Activated T-cell treated with anti-CD3 and anti-CD28 coated beads, Interleukin-2, amount 50 U/mL, for 4 hours (primary cell): Measurements from ENCODE around the gene HOXA11. TPM values are rescaled to one million over a fixed set of nuclear protein-coding genes. Genes with fewer than 3 reads are reported as not detected.

Experiments
- ATAC-seq, 2 donors: fragments of 200-7000 bp; cut with Tn5 transposase; one replicate each; pipeline ENCODE4 v1.10.0; 2021
- DNase-seq: peaks from one replicate; pipeline ENCODE4 v3.0.0-alpha.2; 2020
- H3K27me3 Mint-ChIP-seq: one replicate; pipeline ENCODE4 v1.8.0; 2021; ENCODE audit warnings: low read depth, mixed read lengths
- H3K36me3 Mint-ChIP-seq: one replicate; pipeline ENCODE4 v1.8.0; 2022; ENCODE audit warnings: mixed read lengths; ENCODE audit not compliant: insufficient read depth
- H3K4me1 Mint-ChIP-seq: one replicate; pipeline ENCODE4 v1.8.0; 2021; ENCODE audit warnings: low read depth, mixed read lengths
- H3K4me3 Mint-ChIP-seq: one replicate; pipeline ENCODE4 v1.8.0; 2021; ENCODE audit warnings: mild to moderate bottlenecking, moderate library complexity, mixed read lengths
- H3K9me3 Mint-ChIP-seq: one replicate; pipeline ENCODE4 v1.8.0; 2021; ENCODE audit warnings: mixed read lengths
- total RNA-seq, 3 donors: library from RNA; stranded (reverse); gene quantifications; one replicate each; pipeline ENCODE4 v1.2.1, GENCODE V29; 2021

Gene HOXA11
- total RNA-seq, 3 donors from 2014 or later: not detected

- ATAC-seq (no peak), DNase-seq (no peak)
- Mint-ChIP-seq H3K4me3 (no peak overlapping the region), H3K4me1 (peaks cover 28% of the 10 kb centered on the region), H3K9me3 (no peaks in the 10 kb centered on the region), H3K36me3 (no peaks in the 10 kb centered on the region), H3K27me3 (peaks cover 88% of the 10 kb centered on the region)
Observed at GRCh38 chr7:27191161-27191731, 6.2 kb upstream of the HOXA11 start.

GRCh38 chr7:27189997-27190748, 5.1 kb upstream of the HOXA11 start:
- peaks cover 92% of the 10 kb centered on the region for H3K27me3 Mint-ChIP-seq

GRCh38 chr7:27189295-27189996, 4.4 kb upstream of the HOXA11 start:
- no peak for ATAC-seq
- Mint-ChIP-seq H3K27me3 (peaks cover 91% of the 10 kb centered on the region), H3K4me3 (peak overlapping the region; percentile 43), H3K9me3 (no peaks in the 10 kb centered on the region), H3K4me1 (peaks cover 46% of the 10 kb centered on the region), H3K36me3 (no peaks in the 10 kb centered on the region)
- DNase-seq: no peak

More at GRCh38 chr7:27189997-27190748, 5.1 kb upstream of the HOXA11 start:
- Mint-ChIP-seq H3K4me3 (no peak overlapping the region), H3K36me3 (no peaks in the 10 kb centered on the region), H3K4me1 (peaks cover 39% of the 10 kb centered on the region), H3K9me3 (no peaks in the 10 kb centered on the region)
- DNase-seq (no peak), ATAC-seq (no peak)

GRCh38 chr7:27188386-27189294, 3.6 kb upstream of the HOXA11 start:
- Mint-ChIP-seq H3K4me1 (peaks cover 52% of the 10 kb centered on the region), H3K27me3 (peaks cover 90% of the 10 kb centered on the region), H3K9me3 (no peaks in the 10 kb centered on the region), H3K4me3 (peak overlapping the region; percentile 68), H3K36me3 (no peaks in the 10 kb centered on the region)
- ATAC-seq: no peak
- DNase-seq: no peak

- Mint-ChIP-seq H3K27me3 (peaks cover 91% of the 10 kb centered on the region), H3K36me3 (no peaks in the 10 kb centered on the region), H3K9me3 (no peaks in the 10 kb centered on the region), H3K4me3 (peak overlapping the region; percentile 68), H3K4me1 (peaks cover 49% of the 10 kb centered on the region)
- no peak for ATAC-seq
- DNase-seq: no peak
Observed at GRCh38 chr7:27187475-27188385, 2.7 kb upstream of the HOXA11 start.

- H3K4me3 Mint-ChIP-seq: no peak overlapping the region
- DNase-seq (no peak), ATAC-seq (no peak)
- H3K9me3 Mint-ChIP-seq: no peaks in the 10 kb centered on the region
- H3K27me3 Mint-ChIP-seq: peaks cover 92% of the 10 kb centered on the region
- H3K36me3 Mint-ChIP-seq: no peaks in the 10 kb centered on the region
- peaks cover 46% of the 10 kb centered on the region for H3K4me1 Mint-ChIP-seq
Observed at GRCh38 chr7:27186668-27187474, 1.8 kb upstream of the HOXA11 start.

GRCh38 chr7:27185854-27186667, 1.0 kb upstream of the HOXA11 start:
- Mint-ChIP-seq H3K27me3 (peaks cover 91% of the 10 kb centered on the region), H3K4me1 (peaks cover 46% of the 10 kb centered on the region), H3K4me3 (peak overlapping the region; percentile 64), H3K9me3 (no peaks in the 10 kb centered on the region), H3K36me3 (no peaks in the 10 kb centered on the region)
- ATAC-seq: no peak
- DNase-seq: no peak

GRCh38 chr7:27184337-27185012, 557 bp downstream of the HOXA11 start:
- Mint-ChIP-seq H3K9me3 (no peaks in the 10 kb centered on the region), H3K4me3 (peak overlapping the region; percentile 64), H3K27me3 (peaks cover 84% of the 10 kb centered on the region), H3K36me3 (no peaks in the 10 kb centered on the region), H3K4me1 (peaks cover 47% of the 10 kb centered on the region)
- DNase-seq (no peak), ATAC-seq (no peak)

GRCh38 chr7:27183682-27184336, 1.2 kb downstream of the HOXA11 start:
- H3K4me3 Mint-ChIP-seq: peak overlapping the region; percentile 61
- DNase-seq (no peak), ATAC-seq (no peak)
- peaks cover 44% of the 10 kb centered on the region for H3K4me1 Mint-ChIP-seq
- no peaks in the 10 kb centered on the region for H3K36me3 Mint-ChIP-seq
- peaks cover 85% of the 10 kb centered on the region for H3K27me3 Mint-ChIP-seq
- no peaks in the 10 kb centered on the region for H3K9me3 Mint-ChIP-seq

GRCh38 chr7:27182861-27183681, 2.0 kb downstream of the HOXA11 start:
- Mint-ChIP-seq H3K36me3 (no peaks in the 10 kb centered on the region), H3K4me1 (peaks cover 37% of the 10 kb centered on the region), H3K4me3 (no peak overlapping the region), H3K27me3 (peaks cover 82% of the 10 kb centered on the region), H3K9me3 (no peaks in the 10 kb centered on the region)
- DNase-seq (no peak), ATAC-seq (no peak)
